HG03039 (cell line): ENCODE results near the gene FN3K.

Source experiments
- ATAC-seq: cut with Tn5 transposase; IDR thresholded peaks from one replicate; pipeline ENCODE4 v1.9.1; 2021; ENCODE audit warnings: mild to moderate bottlenecking, moderate library complexity; ENCODE audit not compliant: unreplicated experiment

FN3K gene

DNA sequence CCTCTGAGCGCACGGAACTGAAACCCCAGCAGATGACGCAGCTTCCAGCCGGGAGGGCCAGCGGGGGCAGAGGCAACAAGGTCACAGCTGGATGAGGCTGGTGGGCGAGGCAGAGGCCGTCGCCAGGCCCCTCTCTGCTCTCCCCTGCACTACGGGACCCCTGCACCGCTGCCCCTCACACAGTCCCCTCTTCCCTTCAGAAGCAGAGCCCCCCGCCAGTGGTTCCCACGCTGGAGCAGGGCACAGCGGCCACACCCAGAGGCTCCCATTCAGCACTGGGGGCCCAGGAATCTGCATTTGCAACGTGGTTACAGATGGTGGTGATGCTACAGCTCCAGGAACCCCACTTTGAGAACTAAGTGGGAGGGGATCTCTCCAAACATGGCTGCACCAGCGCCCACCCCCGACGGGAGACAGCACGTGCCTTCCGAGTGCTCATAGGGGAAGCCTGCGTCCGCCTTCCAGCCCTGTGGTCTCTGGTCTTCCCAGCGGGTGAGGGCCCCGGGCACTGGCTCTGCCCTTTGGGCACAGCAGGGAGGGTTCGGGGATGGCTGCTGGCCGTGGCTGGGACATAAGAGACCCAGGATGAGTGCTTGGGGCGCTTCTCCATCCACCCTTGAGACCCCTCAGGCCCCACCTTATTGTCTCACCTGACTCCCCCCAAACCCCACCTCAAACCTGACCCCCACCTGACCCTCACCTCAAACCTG, 32.2 kb upstream of the FN3K start:
- ATAC-seq, result no peak

GRCh38 chr17:82703935-82704865, 31.2 kb upstream of the FN3K start:
- ATAC-seq, result no peak

GRCh38 chr17:82704886-82705285, 30.5 kb upstream of the FN3K start:
- ATAC-seq, result no peak

GRCh38 chr17:82705756-82706155, 29.7 kb upstream of the FN3K start:
- ATAC-seq, result no peak

GRCh38 chr17:82709024-82709675, 26.3 kb upstream of the FN3K start:
- no peak for ATAC-seq

DNA sequence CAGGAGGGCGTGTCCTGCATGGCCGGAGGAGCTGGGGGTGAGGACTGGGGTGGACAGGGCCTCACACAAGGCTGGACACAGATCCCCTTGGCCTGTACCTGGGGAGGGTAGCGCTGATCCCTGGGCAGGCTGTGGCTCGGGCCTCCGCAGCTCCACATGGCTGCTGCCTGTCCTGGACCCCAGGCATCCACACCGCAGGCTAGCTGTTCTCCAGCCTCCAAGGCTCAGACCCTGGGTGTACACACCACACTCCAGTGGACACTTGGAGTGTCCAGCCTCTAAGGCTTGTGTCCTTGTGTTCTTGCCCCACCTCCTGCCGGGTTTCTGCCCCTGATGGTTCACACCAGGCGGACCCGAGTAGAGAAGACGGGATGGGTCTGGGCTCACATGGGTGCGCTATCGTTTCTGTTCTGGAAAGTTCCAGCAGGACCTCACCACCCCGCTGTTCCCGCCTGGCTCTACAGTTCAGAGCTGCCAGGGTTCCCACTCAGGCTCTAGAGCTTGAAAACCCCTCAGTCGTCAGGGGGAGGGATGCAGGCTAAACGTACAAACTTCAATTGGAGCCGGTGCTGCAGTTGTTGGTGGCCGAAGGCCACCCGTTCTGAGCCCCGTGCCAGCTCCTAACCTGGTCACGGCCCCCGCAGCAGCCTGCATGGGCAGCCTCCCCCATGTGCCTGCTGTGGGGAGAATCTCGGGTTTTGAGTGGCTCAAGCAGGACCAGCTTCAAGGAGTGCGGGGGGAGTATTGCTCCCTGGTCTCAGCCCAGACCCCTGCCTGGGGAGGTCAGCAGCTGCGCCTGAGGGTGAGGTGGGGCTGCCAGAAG, 25.5 kb upstream of the FN3K start:
- no peak for ATAC-seq

- no peak for ATAC-seq
Observed at GRCh38 chr17:82710499-82711232, 24.7 kb upstream of the FN3K start.

DNA sequence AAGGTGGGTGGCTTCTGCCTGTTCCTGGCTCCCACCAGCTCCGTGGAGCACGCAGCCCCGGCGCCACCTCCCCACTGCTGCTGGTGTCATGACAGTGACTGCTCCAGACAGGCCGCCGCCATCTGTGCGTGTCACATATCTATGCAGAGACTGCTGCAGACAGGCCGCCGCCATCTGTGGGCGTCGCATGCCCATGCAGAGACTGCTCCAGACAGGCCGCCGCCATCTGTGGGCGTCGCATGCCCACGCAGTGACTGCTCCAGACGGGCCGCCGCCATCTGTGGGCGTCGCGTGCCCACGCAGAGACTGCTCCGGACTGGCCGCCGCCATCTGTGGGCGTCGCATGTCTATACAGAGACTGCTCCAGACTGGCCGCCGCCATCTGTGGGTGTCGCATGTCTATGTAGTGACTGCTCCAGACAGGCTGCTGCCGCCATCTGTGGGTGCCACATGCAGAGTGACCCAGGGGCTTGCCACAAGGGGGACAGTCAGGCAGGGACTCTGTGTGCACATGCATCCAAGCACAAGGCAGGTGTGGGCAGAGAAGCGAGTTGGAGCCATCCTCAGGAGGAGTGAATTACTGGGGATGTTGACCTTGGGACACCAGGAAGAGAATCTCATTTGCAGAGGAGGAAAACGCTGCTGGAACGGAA, 22.2 kb upstream of the FN3K start:
- ATAC-seq, result no peak

- peak; percentile 50 for ATAC-seq
Observed at GRCh38 chr17:82716203-82717010, 19.0 kb upstream of the FN3K start, which contains the start of gene FN3KRP. FN3KRP (plus strand) TSS chr17:82716706; CDS start chr17:82716756, 50 bp downstream.

- no peak for ATAC-seq
Observed at GRCh38 chr17:82718986-82719685, 16.3 kb upstream of the FN3K start.

DNA sequence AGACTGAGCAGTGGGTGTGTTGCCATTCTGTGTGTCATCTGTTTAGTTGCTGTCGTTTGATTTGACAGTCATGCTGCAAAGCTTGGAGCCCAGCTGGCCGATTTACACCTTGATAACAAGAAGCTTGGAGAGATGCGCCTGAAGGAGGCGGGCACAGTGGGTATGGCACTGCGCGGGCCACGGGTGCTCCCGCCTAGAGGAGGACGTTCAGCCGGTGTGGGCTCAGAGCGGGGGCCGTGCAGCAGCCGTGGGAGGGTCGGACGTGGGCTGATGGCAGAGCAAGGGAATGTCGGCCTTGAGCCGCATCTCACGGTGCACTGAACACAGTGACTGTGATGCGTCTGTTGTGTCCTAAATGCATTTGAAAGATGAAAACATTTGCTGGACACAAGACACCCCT, 15.2 kb upstream of the FN3K start:
- no peak for ATAC-seq

DNA sequence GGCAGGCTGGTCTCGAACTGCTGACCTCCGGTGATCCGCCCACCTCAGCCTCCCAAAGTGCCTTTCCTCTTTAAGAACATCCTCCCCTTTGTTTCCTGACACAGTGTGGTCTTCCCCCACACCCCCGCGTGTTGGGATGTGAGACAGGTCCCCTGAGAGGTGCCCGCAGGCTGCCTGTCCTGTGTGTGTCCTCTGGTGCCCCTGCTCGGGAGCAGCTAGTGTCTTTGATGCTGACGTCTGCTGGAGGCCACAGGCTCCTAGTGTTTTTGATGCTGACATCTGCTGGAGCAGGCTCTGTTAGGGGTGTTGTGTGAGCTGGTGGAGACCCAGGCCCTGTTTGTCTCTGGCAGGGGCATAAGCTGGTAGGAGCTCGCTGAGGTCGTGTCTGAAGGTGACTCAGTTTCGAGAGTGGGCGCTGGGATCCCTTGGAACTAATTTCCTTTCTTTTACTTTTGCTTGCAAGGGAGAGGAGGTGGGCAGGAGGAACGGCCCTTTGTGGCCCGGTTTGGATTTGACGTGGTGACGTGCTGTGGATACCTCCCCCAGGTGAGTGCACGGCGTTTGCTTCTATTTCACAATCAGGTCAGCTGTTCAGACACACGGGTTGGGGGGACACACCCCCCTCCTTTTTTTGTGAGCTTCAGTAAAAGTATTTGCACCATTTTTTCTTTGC, 12.9 kb upstream of the FN3K start:
- ATAC-seq, result no peak

GRCh38 chr17:82723169-82723807, 12.1 kb upstream of the FN3K start:
- ATAC-seq, result no peak

GRCh38 chr17:82726427-82726826, 9.0 kb upstream of the FN3K start:
- ATAC-seq, result no peak

DNA sequence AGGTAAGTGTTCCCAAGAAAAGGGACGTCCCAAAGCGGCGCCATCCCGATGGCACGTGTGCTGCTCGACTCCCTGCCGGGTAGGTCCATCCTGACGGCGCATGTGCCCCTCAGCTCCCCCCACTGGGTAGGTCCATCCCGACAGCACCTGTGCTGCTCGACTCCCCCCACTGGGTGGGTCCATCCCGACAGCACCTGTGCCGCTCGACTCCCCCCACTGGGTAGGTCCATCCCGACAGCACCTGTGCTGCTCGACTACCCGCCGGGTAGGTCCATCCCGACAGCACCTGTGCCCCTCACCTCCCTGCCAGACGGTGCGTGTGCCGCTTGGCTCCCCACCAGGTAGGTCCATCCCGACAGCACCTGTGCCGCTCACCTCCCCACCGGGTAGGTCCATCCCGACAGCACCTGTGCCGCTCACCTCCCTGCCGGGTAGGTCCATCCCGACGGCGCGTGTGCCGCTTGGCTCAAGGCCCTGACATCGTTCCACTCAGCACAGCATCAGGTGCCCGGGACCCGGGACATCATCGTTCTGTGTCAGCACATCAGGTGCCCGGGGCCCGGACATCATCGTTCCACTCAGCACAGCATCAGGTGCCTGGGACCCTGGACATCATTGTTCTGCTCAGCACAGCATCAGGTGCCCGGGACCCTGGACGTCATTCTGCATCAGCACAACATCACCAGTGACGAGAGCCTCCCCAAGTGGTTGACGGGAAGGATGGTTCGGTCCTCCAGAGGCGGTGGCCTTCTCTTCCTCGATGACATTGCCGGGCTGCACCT, 5.7 kb upstream of the FN3K start:
- ATAC-seq, result no peak

DNA sequence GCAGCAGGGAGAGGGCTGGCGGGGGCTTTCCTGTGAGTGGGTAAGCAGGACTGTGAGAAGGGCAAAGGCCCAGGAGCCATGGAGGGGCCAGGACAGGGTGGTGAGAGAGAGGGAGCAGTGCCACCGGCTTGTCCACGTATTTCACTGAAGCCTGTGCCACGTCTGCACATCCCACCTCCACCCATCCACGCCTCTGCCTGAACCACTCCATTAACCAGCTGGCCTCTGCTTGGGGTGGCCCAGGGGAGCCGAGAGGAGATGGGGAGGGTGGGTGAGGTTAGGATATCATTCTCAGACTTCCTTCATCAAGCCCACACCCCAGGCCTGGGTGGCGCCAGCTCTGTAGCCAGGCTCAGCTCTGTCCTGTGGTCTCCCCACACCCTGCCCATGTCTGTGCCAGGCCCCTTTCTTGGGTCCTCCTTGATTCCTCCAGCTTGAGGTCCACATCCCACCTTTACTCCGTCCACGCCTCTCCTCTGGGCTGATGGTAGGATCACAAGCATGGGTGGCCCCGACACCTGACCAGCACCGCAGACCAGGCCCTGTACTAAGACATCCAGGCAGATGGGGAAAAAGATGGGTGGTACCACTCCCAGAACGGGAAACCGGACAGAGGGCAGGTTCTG, 3.2 kb upstream of the FN3K start:
- no peak for ATAC-seq
